Measurements from ENCODE around the gene EDDM13.
"Not testable (repeated sequence)": the region's sequence is repeated elsewhere in the genome, so short reads cannot be mapped to it uniquely, and the experiment has no call there.

EDDM13 gene

DNA sequence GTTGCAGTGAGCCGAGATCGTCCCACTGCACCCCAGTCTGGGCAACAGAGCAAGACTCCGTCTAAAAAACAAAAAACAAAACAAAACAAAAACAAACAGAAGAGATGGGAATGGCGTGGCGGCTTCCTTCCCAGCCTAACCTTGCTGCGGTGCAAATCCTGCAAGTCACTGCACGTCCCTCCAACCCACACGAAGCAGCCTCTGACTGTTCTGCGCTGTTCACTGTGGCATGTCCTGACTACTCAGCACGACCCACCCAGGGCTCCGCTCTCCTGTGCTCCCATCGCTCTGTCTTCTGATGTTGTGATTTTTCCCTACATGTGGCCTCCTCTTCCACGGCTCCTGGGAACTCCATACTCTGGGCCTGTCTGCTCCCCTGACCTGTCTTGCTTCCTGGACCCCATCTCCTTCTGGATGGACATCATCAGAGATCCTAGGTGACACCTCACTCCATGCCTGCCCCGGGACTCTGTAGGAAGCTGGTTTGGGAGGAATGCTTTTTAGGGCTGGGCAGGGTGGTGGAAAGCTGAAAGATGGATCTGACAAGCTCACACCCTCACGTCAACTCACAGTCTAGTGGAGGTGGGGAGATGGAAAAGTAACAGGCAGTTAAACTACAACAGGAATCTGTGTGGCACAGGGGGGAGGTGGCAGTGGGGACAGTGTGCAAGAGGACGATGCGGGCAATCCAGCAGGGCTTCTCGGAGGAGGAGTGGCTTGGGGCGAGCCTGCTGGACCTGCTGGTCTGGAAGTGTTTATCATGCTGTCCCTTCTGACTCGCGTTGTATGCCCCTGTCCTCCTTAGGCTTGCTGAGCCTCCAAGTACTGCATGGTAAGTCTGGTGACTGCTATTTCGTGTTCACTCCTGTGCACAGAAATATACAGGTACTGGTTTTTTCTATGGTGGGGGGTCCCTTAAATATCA, 23.2 kb downstream of the EDDM13 start:
- no peak for DNase-seq

DNA sequence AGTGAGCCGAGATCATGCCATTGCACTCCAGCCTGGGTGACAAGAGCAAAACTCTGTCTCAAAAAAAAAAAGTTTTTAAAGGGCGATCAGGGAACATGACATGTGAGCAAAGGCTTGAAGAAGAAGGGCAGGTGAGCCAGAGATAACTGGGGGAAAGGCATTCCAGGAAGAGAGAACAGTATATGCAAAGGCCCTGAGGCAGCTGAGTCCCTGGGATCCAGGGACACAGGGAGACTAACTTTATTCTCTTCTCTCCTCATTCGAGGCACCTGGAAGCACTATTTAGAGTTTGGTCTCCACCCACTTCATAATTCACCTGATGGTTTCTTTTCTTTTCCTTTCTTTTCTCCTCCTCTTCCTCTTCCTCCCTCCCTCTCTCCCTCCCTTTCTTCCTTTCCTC, 24.5 kb downstream of the EDDM13 start:
- no peak for DNase-seq

DNA sequence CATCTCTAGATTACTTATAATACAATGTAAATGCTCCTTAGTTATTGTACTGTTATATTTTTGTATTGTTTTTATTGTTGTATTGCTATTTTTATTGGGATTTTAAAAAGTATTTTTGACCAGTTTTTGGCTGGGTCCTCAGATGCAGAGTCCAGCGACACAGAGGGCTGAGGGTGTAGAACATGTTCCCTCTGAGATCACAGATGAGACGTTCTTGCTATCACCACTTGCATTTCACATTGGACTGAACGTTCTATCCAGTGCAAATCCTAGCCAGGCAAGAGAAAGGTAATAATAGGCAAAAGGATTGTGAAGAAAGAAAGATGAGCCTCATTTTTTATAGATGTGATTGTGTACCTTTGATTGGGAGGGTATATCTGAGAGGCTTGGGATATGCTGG, 27.1 kb downstream of the EDDM13 start:
- DNase-seq, result no peak

DNA sequence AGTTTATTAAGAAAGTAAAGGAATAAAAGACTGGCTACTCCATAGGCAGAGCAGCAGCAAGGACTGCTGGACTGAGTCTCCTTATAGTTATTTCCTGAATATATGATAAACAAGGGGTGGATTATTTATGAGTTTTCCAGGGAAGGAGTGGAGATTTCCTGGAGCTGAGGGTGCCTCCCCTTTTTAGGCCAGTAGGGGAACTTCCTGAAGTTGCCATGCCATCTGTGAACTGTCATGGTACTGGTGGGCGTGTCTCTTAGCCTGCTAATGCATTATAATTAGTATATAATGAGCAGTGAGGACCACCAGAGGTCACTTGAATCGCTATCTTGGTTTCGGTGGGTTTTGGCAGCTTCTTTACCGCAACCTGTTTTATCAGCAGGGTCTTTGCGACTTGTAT, 28.6 kb downstream of the EDDM13 start:
- DNase-seq, result no peak

DNA sequence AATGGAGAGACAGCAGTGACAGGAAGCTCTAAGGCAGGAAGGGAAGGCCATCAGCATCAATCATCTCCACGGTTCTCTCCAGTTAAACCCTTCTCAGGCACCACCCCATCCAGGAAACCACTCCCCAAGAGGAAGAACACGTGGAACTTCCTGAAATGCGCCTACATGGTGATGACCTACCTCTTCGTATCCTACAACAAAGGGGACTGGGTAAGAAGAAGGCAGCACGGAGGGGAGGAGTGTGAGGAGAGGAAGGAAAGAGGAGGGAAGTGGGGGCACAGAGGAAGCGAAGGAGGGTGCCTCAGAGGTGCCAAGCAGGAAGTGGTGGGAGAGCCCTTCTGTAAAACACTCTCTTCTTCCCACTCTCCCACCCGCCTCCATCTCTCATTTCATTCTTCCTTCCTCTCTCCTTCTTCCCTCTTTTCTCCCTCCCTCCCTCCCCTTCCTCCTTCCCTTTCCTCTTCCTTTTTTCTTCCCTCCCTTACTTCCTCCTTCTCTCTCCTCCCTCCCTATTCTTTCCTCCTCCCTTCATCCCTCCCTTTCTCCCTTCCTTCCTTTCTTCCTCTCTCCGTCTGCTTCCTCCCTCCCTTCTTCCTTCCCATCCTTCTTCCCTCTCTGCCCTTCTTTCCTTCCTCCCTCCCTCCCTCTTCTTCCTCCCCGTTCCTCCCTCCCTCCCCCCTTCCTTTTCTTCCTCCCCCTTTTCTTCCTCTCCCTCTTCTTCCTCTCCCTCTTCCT, 29.5 kb downstream of the EDDM13 start:
- no peak for DNase-seq

DNA sequence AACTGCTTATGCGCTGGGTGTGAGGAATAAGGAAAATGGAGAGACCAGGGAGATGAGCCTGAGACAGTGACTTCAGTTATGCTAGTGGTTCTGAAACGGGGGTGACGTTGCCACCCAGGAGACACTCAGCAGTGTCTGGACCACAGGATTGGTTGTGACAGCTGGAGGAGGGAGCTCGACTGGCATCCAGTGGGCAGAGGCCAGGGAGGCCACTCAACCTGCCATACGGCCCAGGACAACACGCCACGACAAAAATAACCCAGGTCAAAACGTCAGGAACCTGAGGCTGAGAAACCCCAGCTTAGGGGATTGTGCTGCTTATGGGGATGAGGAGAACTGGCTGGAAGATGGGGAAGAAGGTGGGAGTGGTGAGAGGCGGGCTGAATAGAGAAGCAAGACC, 31.7 kb downstream of the EDDM13 start:
- DNase-seq, result no peak

DNA sequence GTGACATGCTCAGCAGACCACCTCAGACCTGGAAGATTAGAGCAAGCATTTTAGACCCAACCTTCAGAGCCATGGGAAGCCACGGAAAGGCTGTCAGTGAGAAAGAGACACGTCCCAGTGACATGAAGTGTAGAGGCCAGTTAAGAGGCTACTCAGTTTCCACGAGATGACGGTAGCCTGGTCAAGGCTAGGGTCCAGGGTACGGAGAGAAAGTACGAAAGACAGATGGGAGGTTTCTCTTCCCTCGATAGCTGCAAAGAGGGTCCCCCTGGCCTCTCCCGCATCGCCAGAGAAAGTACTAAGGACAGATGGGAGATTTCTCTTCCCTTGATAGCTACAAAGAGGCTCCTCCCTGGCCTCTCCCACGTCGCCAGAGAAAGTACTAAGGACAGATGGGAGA, 33.5 kb downstream of the EDDM13 start:
- DNase-seq, result no peak

DNA sequence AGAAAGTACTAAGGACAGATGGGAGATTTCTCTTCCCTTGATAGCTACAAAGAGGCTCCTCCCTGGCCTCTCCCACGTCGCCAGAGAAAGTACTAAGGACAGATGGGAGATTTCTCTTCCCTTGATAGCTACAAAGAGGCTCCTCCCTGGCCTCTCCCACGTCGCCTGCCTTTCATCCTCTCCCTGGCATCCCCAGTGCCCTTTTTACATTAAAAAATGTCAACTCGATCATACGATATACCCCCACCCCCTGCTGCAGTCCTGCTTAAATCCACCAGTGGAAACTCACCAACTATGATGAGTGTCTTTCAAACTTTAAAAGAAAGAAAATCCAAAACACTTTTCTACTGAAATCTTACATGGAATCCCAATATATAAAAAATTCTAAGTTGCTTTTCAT, 34.5 kb downstream of the EDDM13 start:
- DNase-seq, result not testable (repeated sequence)

DNA sequence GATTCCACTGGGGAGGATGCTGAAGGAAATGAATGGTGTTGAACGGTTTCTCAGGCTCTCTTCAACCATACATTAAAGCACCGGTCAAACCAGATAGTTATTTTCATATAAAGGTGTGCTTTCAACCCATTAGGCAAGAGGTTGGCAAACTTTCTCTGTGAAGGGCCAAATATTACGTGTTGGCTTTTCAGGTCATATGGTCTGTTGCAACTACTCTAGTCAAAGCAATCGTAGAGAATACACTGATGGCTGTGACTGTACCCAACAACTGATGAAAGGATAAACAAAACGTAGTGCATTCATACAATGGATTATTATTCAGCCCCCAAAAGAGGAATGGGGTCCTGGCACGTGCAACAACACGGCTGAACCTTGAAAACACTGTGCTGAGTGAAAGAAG, 36.2 kb downstream of the EDDM13 start:
- no peak for DNase-seq

DNA sequence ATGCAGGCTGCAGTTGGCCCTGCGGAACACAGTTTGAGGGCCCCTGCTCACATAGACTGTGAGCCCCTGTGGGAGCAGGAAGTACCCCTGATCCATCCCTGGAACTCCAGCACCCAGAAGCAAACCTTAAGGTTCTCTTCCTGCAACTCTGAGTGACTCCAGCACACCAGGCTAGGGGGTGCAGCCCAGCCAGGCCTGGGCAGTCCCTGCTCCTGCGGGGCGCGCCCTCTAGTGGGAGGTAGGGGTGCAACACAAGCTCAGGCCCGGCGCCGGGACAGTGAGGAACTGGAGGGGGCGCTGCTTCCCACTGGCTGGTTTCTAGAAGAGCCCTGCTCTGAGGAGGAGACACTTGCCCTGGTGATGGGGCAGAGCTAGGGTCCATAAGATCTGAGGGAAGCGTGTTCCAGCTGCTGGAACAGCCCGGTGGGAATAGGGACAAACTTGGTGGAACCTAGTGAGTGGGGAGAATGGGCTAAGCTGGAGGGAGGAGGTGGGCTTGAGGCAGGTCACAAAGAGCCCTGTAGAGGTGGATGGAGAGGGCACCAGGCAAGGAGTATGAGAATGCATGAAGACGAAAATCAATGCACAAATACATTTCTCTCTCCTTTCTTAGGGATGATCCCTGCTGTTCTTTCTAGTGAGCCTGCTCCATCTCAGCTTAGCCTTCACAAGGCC, 37.1 kb downstream of the EDDM13 start:
- peak; percentile 9 for DNase-seq

DNA sequence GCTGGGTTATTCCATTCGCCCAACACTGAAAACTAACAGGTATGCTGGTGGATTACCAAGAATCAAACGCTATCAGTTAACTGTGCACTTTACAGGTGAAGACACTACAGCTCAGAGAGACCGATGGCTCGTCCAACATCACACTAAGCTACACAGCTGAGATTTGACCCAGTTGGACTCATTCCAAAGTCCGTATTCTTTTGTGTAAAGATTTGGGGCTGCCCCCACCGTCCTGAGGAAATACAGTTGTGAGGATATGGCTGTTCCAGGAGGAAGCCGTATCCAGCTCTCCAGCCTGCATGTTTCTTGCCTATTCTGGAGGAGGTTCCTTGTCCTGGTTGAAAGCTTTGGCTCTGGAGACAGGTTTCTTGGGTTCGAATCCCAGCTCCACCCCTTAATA, 37.9 kb downstream of the EDDM13 start:
- DNase-seq, result no peak

DNA sequence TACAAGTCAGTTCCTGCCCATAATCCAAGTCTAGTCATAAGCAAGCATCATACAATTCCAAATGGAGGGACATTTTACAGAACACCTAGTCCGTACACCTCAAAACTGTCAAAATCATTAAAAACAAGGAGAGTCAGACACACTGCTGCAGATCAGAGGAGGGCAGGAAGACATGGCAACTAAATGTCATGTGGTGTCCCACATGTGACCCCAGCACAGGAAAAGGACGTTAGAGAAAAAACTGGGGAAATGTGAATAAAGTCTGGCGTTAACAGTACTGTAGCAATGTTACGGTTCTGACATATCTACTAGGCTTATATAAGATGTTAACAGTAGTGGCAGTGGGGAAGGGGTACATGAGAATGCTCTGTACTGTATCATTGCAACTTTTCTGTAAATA, 39.8 kb downstream of the EDDM13 start:
- DNase-seq, result no peak

DNA sequence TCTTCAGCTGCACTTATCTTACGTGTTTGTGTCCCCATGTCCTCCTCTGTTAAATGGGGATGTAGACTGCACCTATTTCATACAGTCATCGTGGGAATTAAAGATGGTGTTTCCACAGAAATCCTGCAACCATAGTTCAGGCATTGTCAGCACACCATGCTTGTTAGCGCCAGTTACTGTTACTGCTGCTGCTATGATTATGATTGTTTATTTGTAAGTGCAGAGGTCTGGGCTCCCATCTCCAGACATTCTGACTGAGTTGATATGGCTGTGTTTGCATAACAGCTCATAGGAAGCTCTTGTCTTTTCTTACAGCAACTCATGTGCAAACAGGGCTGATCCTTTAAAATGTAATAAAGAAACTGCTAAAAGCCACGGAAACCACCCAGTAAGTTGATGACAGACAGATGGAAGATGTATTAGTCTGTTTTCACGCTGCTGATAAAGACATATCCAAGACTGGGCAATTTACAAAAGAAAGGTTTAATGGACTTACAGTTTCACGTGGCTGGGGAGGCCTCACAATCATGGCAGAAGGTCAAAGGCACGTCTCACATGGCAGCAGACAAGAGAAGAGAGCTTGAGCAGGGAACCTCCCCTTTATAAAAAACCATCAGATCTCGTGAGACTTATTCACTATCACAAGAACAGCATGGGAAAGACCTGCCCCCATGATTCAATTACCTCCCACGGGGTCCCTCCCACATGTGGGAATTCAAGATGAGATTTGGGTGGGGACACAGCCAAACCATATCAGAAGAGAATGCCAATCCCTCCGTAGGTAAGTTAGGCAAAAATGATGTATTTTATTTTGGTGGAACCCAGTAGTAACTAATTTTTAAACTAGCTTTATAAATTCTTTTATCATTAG, 40.5 kb downstream of the EDDM13 start:
- DNase-seq, result no peak

DNA sequence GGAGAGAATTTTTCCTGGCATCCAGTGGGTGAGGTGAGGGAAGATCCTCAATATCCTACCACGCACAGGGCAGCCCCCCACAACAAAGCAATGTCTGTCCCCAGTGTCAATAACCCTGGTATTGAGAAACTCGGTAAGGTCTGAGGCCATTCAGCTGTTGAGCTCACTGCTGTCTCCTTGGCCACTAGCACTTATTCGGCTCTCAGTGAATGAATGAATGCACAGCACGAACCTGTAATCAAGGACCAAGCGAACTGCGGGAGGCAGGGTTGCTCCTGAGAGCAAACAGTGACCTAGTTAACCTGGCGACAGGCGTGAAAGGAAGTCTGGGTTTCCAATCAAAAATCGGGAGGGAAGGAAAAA, 41.5 kb downstream of the EDDM13 start:
- no peak for DNase-seq

DNA sequence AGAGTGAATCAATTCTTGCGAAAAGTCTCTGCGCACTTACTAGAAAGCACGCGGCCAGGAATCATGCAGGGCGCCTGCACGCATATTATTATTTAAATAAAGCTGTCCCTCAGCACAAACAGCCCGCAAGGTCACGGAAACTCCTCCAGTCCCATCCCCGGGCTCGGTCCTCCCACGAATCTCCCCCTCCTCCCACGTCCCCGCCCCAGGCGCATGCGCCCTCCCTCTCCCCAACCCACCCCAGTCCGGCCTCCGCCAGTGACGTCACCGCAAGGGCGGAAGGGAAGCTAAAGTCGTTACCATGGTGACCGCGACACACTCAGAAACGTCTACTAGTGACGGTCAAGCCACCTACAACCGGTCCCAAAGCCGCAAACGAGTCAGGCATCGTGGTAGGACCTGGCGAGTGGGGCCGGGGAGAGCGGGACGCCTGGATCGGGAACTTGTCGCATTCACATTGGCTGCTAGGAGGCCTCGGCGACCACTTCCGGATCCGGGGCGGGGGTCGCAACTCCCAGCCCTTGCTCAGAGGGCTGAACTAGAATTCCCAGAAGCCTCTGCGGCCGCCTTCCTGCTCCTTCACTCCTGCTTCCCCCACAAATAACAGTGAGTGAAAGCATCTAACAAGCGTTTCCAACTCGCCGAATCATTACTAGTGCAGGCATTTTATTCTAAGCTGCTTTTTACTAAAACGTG, 42.0 kb downstream of the EDDM13 start, which contains the start of gene ZSCAN5A:
Gene ZSCAN5A, minus strand, starts transcription at position 459 of the 696 bp plus-strand sequence. CDS start 89,793 bp downstream, outside the sequence.
- DNase-seq, result peak; percentile 97

DNA sequence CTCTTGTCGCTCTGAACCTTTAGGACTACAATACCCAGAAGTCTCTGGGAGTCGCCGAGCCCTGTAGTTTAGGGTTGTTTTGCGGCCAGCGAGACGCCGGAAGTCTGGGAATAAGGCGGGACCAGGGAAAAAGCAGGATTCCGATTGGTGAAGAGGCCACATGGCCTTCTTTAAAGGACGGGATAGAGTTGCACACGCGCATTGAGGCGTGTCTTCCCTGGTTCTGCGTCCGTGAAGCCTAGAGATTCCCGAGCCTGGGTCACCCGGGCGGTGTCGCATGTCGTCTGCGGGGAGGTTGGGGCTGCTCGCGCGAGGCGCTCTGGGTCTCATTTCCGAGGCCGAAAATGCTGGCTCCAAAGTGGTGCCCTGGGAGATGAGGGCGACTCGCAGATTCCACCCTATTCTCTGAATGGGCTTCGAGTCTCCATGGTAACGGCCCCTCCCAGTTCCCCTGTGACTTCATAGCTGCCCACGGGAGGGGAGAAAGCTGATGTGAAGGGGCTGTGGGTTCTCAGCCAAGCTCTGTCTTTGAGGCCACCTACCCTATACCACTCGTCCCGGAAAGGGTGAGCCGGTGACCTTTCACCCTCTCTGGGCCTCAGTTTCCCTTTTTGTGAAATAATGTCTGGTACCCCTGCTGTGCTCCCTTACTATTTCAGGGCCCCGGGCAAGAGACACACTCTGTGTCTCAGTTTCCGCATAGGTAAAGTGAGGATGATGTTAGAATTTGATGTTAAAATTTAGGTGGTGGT, 42.7 kb downstream of the EDDM13 start:
- DNase-seq, result peak; percentile 87

DNA sequence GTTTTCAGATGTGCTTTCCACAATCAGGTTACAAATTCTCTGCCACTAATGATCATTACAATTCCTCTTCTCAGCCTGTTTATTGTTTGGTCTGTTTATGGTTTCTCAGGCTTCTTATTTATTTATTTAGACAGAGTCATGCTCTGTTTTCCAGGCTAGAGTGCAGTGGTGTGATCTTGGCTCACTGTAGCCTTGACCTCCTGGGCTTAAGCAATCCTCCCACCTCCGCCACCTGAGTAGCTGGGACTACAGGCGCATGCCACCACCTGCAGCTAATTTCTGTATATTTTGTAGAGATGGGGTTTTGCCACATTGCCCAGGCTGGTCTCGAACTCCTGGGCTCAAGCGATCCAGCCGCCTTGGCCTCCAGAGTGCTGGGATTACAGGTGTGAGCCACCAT, 44.2 kb downstream of the EDDM13 start:
- no peak for DNase-seq

DNA sequence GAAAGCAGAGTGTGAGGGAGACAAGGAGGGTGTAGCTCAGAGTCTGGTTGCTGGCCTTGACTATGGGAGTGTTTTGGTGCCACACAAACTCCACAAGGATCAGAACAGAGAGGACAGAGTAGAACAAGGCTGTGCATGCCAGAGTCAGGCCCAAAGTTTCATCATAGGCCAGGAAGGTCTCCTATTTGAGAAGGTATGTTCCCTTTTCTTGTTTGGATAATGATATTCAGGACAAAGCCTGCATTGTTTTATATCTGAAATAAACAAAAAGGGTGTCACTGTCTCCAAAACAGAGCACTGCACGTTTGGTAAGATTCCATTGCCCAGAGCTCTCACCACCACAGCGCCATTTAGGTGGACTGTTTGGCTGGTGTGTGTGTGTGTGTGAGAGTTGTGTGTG, 45.2 kb downstream of the EDDM13 start:
- DNase-seq, result no peak

DNA sequence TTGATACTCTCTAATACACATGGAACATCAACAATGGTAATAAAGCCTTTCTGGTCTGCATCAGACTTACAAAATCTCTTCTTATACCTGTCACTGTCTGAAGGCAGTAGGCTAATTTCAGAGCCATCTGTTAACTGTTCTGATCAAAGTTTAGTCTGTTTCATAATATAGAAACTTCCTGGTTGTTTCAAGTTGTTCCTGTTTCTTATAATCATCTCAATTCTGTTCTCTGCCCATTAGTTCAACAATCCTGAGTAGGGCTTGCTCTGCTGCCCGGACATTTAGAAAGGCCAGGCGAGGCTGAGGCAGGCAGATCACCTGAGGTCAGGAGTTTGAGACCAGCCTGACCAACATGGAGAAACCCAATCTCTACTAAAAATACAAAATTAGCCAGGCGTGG, 47.4 kb downstream of the EDDM13 start:
- no peak for DNase-seq

DNA sequence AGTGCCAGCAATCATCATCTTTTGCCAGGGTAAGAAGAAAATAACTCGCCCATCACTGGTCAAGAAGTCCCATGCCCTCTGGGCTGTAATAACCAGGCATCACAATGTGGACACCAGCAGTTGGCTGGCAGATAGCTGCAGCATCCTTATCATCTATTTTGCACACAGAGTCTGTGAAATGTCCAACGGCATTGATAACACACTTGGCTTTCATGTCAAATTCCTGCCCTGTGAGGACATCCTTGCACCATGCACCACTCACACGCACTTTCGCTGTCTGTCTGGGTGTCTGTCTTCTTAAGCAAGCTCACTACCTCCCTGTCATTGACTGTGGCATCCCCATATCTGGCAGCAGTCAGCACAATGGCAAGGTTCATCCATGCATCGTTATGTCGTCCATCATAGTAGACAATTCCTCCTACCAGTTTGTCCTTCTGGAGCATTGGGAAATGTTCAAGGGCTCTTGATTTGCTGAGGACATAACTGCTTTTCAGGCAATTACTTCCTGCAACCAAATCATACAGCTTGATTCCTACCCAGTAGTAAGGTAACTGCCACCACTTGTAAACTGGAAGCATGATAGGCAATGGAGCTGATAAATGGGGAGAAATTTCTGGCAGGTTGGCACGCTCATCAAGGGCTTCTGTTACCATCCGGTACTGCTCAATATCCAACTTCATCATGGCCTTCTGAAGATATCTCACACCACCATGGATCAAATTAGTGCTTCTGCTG, 48.9 kb downstream of the EDDM13 start:
- no peak for DNase-seq
